ENCODE measurements around the gene ZNF85.
A peak's percentile ranks its signal among the peaks of the same experiment; 100 is the strongest.

- TF ChIP-seq CTCF (IDR thresholded peaks at IDR 0.05) (no peak), POLR2A (IDR thresholded peaks at IDR 0.05) (peak in 1 of 2 donors; percentile 30)
Observed at GRCh38 chr19:20923077-20923871, at the start of gene ZNF85.
